B cell (primary cell): ENCODE results near the gene ZFPM1. TPM values are rescaled to one million over a fixed set of nuclear protein-coding genes. Genes with fewer than 3 reads are reported as not detected.

Experiments
- ATAC-seq: fragments of 200-7000 bp; cut with Tn5 transposase; one replicate; pipeline ENCODE4 v1.10.0; 2021; ENCODE audit warnings: low read depth, mild to moderate bottlenecking, moderate number of reproducible peaks, moderate library complexity
- CTCF ChIA-PET: fragments of 350-600 bp; sonication (Branson Sonifier 250); formaldehyde crosslinking; loops from one replicate; lab custom pipeline; 2021; ENCODE audit warnings: antibody characterized with exemption, inconsistent platforms; lab: Charles Lee
- POLR2A ChIA-PET: fragments of 350-600 bp; sonication (Branson Sonifier 250); formaldehyde crosslinking; loops from one replicate; lab custom pipeline; 2021; ENCODE audit warnings: antibody characterized with exemption; lab: Charles Lee
- DNase-seq: peaks from one replicate; pipeline ENCODE4 v3.0.0; 2013
- H2AFZ ChIP-seq: 2 replicates; pipeline ENCODE4 v1.6.1; 2012; ENCODE audit warnings: mild to moderate bottlenecking, low read depth, low read length; ENCODE audit not compliant: insufficient read depth, poor library complexity, severe bottlenecking
- H3K27ac ChIP-seq, 2 donors: 1 replicate in 1 of 2; 2 replicates in 1 of 2; pipeline ENCODE4 v1.5.1; 2012 to 2013; ENCODE audit warnings: low read length in 2 of 2, mild to moderate bottlenecking in 2 of 2, moderate library complexity in 1 of 2
- H3K27me3 ChIP-seq, 4 experiments: fragments of 200-600 bp in 1 of 4; sonication (generic) in 1 of 4; replicated peaks in 1 of 4; 1 replicate in 2 of 4; 2 replicates in 2 of 4; pipeline versions ENCODE4 v1.6.1 to v1.7.0; 2013 to 2016; ENCODE audit warnings: low read length in 3 of 4, mild to moderate bottlenecking in 2 of 4, mixed read lengths in 1 of 4, moderate library complexity in 1 of 4; ENCODE audit not compliant: insufficient read depth in 4 of 4, control insufficient read depth in 3 of 4; ENCODE audit errors: control extremely low read depth in 1 of 4
- H3K36me3 ChIP-seq, 2 experiments: replicated peaks in 1 of 2; 1 replicate in 1 of 2; 2 replicates in 1 of 2; pipeline versions ENCODE4 v1.6.1 to v1.7.1; 2013; ENCODE audit warnings: low read length in 1 of 2; ENCODE audit not compliant: insufficient read depth in 2 of 2, control insufficient read depth in 1 of 2; ENCODE audit errors: control extremely low read depth in 1 of 2, extremely low read depth in 1 of 2
- H3K4me1 ChIP-seq, 2 donors: fragments of 200-600 bp in 1 of 2; sonication (generic) in 1 of 2; 1 replicate in 1 of 2; 2 replicates in 1 of 2; pipeline versions ENCODE4 v1.5.1 to v1.6.1; 2013 to 2017; ENCODE audit warnings: low read length in 2 of 2; ENCODE audit not compliant: control insufficient read depth in 2 of 2, insufficient read depth in 2 of 2
- H3K4me2 ChIP-seq: replicated peaks from 2 replicates; pipeline ENCODE3; 2012; ENCODE audit warnings: mild to moderate bottlenecking, low read depth, low read length; ENCODE audit not compliant: poor library complexity, severe bottlenecking
- H3K4me3 ChIP-seq, 5 experiments: fragments of 200-600 bp in 1 of 5; sonication (generic) in 1 of 5; 1 replicate in 3 of 5; 2 replicates in 2 of 5; pipeline versions ENCODE4 v1.5.1 to v1.7.0; 2011 to 2016; ENCODE audit warnings: low read length in 4 of 5, mild to moderate bottlenecking in 4 of 5, low read depth in 2 of 5, control low read depth in 1 of 5, moderate library complexity in 1 of 5; ENCODE audit not compliant: insufficient read depth in 1 of 5; ENCODE audit errors: control extremely low read depth in 1 of 5, extremely low read depth in 1 of 5
- H3K79me2 ChIP-seq: fragments of 200-600 bp; sonication (generic); one replicate; pipeline ENCODE4 v1.6.0; 2016; ENCODE audit warnings: low read length; ENCODE audit not compliant: control insufficient read depth, insufficient read depth
- H3K9ac ChIP-seq: fragments of 200-600 bp; sonication (generic); 2 replicates; pipeline ENCODE4 v1.6.1; 2017; ENCODE audit warnings: mild to moderate bottlenecking, low read length, moderate library complexity
- H3K9me3 ChIP-seq, 3 donors: one replicate each; pipeline versions ENCODE4 v1.6.1 to v1.7.1; 2013; ENCODE audit warnings: low read length in 2 of 3; ENCODE audit not compliant: control insufficient read depth in 2 of 3, insufficient read depth in 1 of 3; ENCODE audit errors: control extremely low read depth in 1 of 3
- H4K20me1 ChIP-seq: 2 replicates; pipeline ENCODE4 v1.6.0; 2012; ENCODE audit warnings: mild to moderate bottlenecking, low read length; ENCODE audit not compliant: insufficient read depth, control insufficient read depth, poor library complexity, severe bottlenecking
- H3K27ac Mint-ChIP-seq: one replicate; pipeline ENCODE4 v1.8.0; 2021; ENCODE audit warnings: mixed read lengths
- H3K27me3 Mint-ChIP-seq: one replicate; pipeline ENCODE4 v1.8.0; 2021; ENCODE audit warnings: mixed read lengths
- H3K4me1 Mint-ChIP-seq: one replicate; pipeline ENCODE4 v1.8.0; 2021; ENCODE audit warnings: mixed read lengths
- H3K4me3 Mint-ChIP-seq: one replicate; pipeline ENCODE4 v1.8.0; 2021; ENCODE audit warnings: mixed read lengths
- H3K9me3 Mint-ChIP-seq: one replicate; pipeline ENCODE4 v1.8.0; 2022; ENCODE audit warnings: mixed read lengths; ENCODE audit not compliant: insufficient read depth
- CTCF ChIP-seq: fragments of 200-600 bp; IDR thresholded peaks from one replicate; pipeline ENCODE4 v1.8.0; 2022; ENCODE audit warnings: antibody characterized with exemption, mild to moderate bottlenecking
- EZH2 ChIP-seq: IDR thresholded peaks from 2 replicates; pipeline ENCODE4 v1.6.1; 2012; ENCODE audit warnings: borderline replicate concordance, low read depth, mild to moderate bottlenecking, moderate library complexity, low read length; ENCODE audit not compliant: insufficient read depth, poor library complexity, severe bottlenecking
- WGBS: methylation state at CpG from one replicate; pipeline ENCODE4 v1.1.5; 2013; ENCODE audit warnings: missing lambda C conversion rate; ENCODE audit not compliant: insufficient coverage; 5-methylcytosine and 5-hydroxymethylcytosine counted together
- intact Hi-C: fragments of 100-400 bp; cut with micrococcal nuclease; formaldehyde crosslinking; loops from one replicate; pipeline ENCODE4 v1.10.0; 2022
- polyA plus RNA-seq: library from polyadenylated mRNA; depleted of rRNA; stranded (reverse); fragments of >200 nt; gene quantifications from 2 replicates; pipeline ENCODE4 v1.2.3, GENCODE V29; 2012
- total RNA-seq, 2 donors: library from RNA; stranded (reverse); fragments of 120-200 nt in 1 of 2; gene quantifications; 1 replicate in 1 of 2; 2 replicates in 1 of 2; pipeline versions ENCODE4 v1.2.3 to v1.2.4, GENCODE V29; 2013 to 2022

The ZFPM1 gene
- total and polyA plus RNA-seq, 2 donors (not counting 1 experiment from before 2014, with no cell fraction given), result 4.3 to 34.6 TPM

GRCh38 chr16:88427376-88427775 is 25.7 kb upstream of the ZFPM1 start:
- Mint-ChIP-seq H3K9me3 (no peaks in the 10 kb centered on the region), H3K27ac (no peak overlapping the region), H3K27me3 (no peaks in the 10 kb centered on the region), H3K4me3 (no peak overlapping the region), H3K4me1 (peaks cover 15% of the 10 kb centered on the region)
- Histone ChIP-seq H3K79me2 (peaks cover 8% of the 10 kb centered on the region), H3K4me2 (no peak overlapping the region), H3K36me3 (no peaks in the 10 kb centered on the region), H3K4me3 (no peak overlapping the region), H3K9me3 (peaks cover 0 to 3% (median 0%) of the 10 kb centered on the region in 3 donors), H3K27ac (no peak overlapping the region), H3K4me1 (peaks cover 15 to 17% of the 10 kb centered on the region in 2 donors), H2AFZ (no peak overlapping the region), H3K9ac (no peak overlapping the region), H4K20me1 (peaks cover 13% of the 10 kb centered on the region), H3K27me3 (no peaks in the 10 kb centered on the region)
- DNase-seq (peak; percentile 18), ATAC-seq (no peak)
- 93% methylated on average over 19 of the region's 19 CpGs for WGBS
- intact Hi-C loops, result no loop called here
- TF ChIP-seq CTCF, result no peak
- no peak for TF ChIP-seq EZH2
- ChIA-PET POLR2A (no interaction called here), CTCF (interaction anchor here (1.8 kb wide), 1 partner anchor 9 kb away, joined by 7 read pairs; no protein-coding TSS in a partner anchor)

GRCh38 chr16:88428156-88428555 is 24.9 kb upstream of the ZFPM1 start:
- H4K20me1 ChIP-seq, result peaks cover 13% of the 10 kb centered on the region
- H3K27ac ChIP-seq, result no peak overlapping the region
- Mint-ChIP-seq H3K4me1 (peaks cover 15% of the 10 kb centered on the region), H3K4me3 (peak overlapping the region; percentile 18), H3K27me3 (no peaks in the 10 kb centered on the region), H3K27ac (peak overlapping the region; percentile 29), H3K9me3 (no peaks in the 10 kb centered on the region)
- no peaks in the 10 kb centered on the region for H3K27me3 ChIP-seq
- no peaks in the 10 kb centered on the region for H3K36me3 ChIP-seq
- POLR2A ChIA-PET, result no interaction called here
- H2AFZ ChIP-seq, result no peak overlapping the region
- no peak overlapping the region for H3K9ac ChIP-seq
- peaks cover 8% of the 10 kb centered on the region for H3K79me2 ChIP-seq
- peaks cover 0 to 3% (median 0%) of the 10 kb centered on the region in 3 donors for H3K9me3 ChIP-seq
- H3K4me3 ChIP-seq, result no peak overlapping the region
- CTCF ChIA-PET, result interaction anchor here (1.8 kb wide), 1 partner anchor 8 kb away, joined by 7 read pairs; no protein-coding TSS in a partner anchor
- no peak for TF ChIP-seq CTCF
- no peak for TF ChIP-seq EZH2
- WGBS, result 90% methylated on average over 19 of the region's 19 CpGs
- peak; percentile 23 for DNase-seq
- H3K4me2 ChIP-seq, result no peak overlapping the region
- H3K4me1 ChIP-seq, result peaks cover 15 to 17% of the 10 kb centered on the region in 2 donors
- intact Hi-C loops, result no loop called here
- no peak for ATAC-seq
